ENCODE results near the gene EPB41L2.

The EPB41L2 gene

DNA sequence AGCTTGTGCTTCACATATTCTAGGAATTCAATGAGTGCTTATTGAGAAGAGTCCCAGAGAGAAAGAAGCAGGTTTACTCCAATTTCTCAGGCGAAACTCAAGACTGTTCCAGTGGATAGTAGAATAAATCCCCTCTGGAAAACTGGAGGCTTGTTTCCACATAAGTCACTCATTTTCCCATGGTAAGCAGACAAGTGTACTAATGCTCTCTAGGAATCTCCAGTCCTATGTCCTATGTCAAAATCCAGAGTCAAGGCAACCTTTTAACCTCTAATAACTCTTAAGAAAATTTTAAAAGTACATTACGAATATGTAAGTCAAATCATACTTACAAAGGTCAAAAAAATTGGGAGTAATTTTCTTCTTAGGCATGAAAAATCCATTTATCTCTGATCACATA lies 200.7 kb downstream of the EPB41L2 start:
- H3K36me3 ChIP-seq, result peaks cover 72% of the 10 kb centered on the region
- H3K27me3 ChIP-seq, result no peaks in the 10 kb centered on the region
- H3K9me3 ChIP-seq, result no peaks in the 10 kb centered on the region
- no peak overlapping the region for H3K4me2 ChIP-seq
- H4K20me1 ChIP-seq, result no peaks in the 10 kb centered on the region
- H3K4me1 ChIP-seq, result no peaks in the 10 kb centered on the region
- no peak overlapping the region for H3K9ac ChIP-seq
- H3K27ac ChIP-seq, result no peak overlapping the region
- H3K4me3 ChIP-seq, result no peak overlapping the region
- TF ChIP-seq Cebpa-rat (IDR thresholded peaks at IDR 0.05), result no peak

DNA sequence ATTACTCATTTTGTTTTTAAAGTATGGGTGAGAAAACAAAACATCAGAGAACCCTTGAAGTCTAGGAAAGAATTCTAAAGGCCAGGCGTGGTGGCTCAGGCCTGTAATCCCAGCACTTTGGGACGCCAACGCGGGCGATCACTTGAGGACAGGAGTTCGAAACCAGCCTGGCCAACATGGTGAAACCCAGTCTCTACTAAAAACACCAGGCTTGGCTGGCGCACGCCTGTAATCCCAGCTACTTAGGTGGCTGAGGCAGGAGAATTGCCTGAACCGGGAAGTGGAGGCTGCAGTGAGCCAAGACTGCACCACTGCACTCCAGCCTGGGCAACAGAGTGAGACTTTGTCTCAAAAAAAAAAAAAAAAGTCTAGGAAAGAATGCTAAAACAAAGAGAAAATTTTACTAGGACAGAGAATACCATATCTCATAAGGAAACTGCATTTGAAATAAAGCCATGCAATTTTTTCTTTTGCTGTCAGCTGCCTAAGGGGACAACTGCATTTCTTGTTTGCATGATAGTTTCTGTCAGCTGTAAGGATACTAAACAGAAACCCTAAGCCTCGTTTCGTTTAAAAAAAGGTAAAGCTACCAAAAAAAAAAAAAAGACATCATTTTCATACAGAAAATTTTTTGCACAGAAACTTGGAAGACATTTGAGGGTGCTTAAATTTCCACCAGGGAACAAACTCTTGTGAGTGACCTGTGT lies 203.7 kb downstream of the EPB41L2 start:
- Histone ChIP-seq H3K4me3 (no peak overlapping the region), H3K36me3 (peaks cover 57% of the 10 kb centered on the region), H3K27me3 (no peaks in the 10 kb centered on the region), H4K20me1 (no peaks in the 10 kb centered on the region), H3K9ac (no peak overlapping the region), H3K27ac (no peak overlapping the region), H3K4me1 (no peaks in the 10 kb centered on the region), H3K9me3 (no peaks in the 10 kb centered on the region; the same call in 1 of the 2 replicates), H3K4me2 (no peak overlapping the region)
- no peak for TF ChIP-seq Cebpa-rat (IDR thresholded peaks at IDR 0.05)

DNA sequence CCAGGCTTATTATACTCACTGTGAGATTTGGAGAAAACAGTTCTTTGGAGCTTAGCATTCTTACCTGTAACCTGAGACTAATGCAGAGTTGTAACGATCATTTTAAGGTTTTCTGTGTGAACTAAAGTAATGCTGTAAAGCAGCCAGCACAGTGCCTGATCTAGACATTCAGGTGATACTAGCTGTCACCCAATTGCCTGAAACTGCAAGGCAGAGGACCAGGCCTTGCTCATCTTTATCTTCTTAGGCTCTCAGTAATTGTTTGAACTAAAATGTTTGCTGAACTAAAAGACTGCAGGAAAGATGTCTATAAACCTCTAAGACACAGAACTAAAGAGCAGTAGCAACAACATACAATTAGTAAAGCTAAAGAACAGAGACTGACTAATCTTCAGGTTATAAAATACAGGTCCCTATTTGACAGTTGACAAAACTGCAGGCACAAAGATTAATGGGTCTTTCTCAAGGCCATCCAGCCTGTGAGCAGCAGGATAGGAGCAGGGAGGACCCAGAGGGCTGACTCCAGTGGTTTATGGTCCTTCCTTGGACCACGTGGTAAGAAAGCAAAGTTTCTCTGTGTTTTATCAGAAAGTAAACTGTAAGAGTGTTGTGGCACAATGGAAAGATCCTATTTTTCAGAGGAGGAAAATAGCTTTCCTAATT lies 204.4 kb downstream of the EPB41L2 start:
- H3K9ac ChIP-seq, result no peak overlapping the region
- H3K4me2 ChIP-seq, result no peak overlapping the region
- peaks cover 55% of the 10 kb centered on the region for H3K36me3 ChIP-seq
- H3K4me3 ChIP-seq, result no peak overlapping the region
- no peaks in the 10 kb centered on the region for H4K20me1 ChIP-seq
- H3K27ac ChIP-seq, result no peak overlapping the region
- H3K9me3 ChIP-seq, result no peaks in the 10 kb centered on the region; the same call in 1 of the 2 replicates
- TF ChIP-seq Cebpa-rat (IDR thresholded peaks at IDR 0.05), result no peak
- no peaks in the 10 kb centered on the region for H3K27me3 ChIP-seq
- H3K4me1 ChIP-seq, result no peaks in the 10 kb centered on the region

DNA sequence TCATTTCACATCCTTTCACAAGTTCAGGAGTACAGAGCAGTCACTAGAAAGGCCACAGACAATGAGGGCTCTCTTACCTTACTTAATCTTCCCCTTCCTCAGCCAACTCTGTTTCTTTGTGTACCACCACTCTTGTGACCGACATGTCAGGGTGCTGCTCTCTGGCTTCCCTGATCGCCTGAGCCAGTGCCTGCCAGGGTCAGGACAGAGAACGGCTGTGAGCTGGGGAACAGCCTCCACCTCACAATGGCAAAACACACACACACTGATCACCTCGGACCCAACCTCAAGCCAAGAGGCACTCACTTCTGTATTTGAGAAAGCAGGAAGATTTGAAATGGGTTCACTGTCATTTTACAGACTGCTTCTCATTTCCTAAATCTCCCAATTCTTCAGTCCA lies 205.0 kb downstream of the EPB41L2 start:
- TF ChIP-seq Cebpa-rat (IDR thresholded peaks at IDR 0.05), result no peak
- Histone ChIP-seq H3K27me3 (no peaks in the 10 kb centered on the region), H3K4me2 (no peak overlapping the region), H3K9me3 (no peaks in the 10 kb centered on the region; the same call in 1 of the 2 replicates), H3K4me3 (no peak overlapping the region), H3K36me3 (peaks cover 55% of the 10 kb centered on the region), H3K27ac (no peak overlapping the region), H3K4me1 (no peaks in the 10 kb centered on the region), H4K20me1 (no peaks in the 10 kb centered on the region), H3K9ac (no peak overlapping the region)

DNA sequence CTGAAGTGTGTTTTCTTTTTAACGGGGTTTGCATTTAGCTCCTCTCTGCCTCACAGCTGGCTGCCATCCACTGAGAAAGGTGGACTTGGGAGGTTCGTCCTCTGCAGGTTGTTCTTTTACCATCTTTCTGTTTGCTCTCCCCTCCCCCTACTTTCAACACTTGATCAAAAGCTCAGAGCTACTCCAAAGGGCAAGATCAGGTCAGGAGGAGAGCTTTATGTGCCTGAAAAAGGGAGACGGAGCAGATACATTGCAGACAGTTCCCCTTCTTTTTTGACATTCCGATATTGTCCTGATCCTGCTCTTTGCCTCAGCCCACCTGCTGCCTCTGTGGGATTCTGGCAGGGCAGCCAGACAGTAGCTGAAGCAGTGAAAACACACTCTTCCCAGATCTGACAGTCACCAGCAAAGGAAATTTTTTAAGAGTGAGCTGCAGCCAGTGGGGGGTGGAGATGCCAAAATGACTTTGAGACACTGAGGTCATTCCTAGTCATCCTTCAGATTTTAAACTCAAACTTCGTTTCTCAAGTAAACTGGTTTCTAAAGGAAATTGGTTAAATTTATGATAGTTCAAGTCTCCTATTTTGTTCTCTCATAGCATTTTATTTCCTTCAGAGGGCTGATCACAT lies 209.4 kb downstream of the EPB41L2 start:
- H3K4me3 ChIP-seq, result no peak overlapping the region
- no peak overlapping the region for H3K4me2 ChIP-seq
- H3K27me3 ChIP-seq, result no peaks in the 10 kb centered on the region
- H3K9me3 ChIP-seq, result no peaks in the 10 kb centered on the region; the same call in 1 of the 2 replicates
- peaks cover 39% of the 10 kb centered on the region for H3K36me3 ChIP-seq
- H3K27ac ChIP-seq, result no peak overlapping the region
- no peaks in the 10 kb centered on the region for H4K20me1 ChIP-seq
- no peak overlapping the region for H3K9ac ChIP-seq
- H3K4me1 ChIP-seq, result peaks cover 34% of the 10 kb centered on the region
- TF ChIP-seq Cebpa-rat (IDR thresholded peaks at IDR 0.05), result no peak

DNA sequence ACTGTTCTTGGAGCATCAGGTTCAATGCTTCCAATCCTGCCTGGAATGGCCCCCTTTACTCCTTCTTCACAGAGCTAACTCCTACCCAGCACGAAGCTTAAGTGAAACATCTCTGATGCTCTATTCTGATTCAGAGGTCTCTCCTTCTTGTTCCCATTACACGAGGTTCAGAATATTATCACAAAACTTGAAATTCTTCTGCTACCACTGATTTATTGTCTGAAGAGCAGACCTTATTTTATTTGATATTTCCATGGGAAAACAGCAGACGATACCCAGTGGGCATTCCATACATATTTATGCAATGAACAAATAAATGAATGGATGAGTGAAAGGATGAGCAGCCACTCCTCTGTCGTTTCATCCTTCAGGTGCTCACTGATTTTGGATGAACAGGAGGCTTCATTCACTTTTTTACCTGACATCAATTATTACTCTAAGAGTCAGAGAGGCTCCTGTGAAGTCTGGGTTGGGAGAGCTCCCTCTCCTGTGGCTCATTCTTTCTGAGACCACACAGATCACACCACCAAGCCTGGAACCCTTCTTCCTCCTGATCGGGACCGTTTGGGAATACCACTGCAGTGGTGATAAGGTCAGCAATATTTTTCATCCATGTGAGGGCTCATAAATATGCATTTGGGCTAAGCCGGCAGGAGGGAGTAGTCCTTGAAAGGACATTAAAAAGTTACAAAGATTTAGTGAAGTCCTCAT lies 210.0 kb downstream of the EPB41L2 start:
- H4K20me1 ChIP-seq, result no peaks in the 10 kb centered on the region
- no peak for TF ChIP-seq Cebpa-rat (IDR thresholded peaks at IDR 0.05)
- H3K27me3 ChIP-seq, result no peaks in the 10 kb centered on the region
- peaks cover 41% of the 10 kb centered on the region for H3K4me1 ChIP-seq
- H3K4me3 ChIP-seq, result no peak overlapping the region
- H3K36me3 ChIP-seq, result peaks cover 32% of the 10 kb centered on the region
- no peaks in the 10 kb centered on the region; the same call in 1 of the 2 replicates for H3K9me3 ChIP-seq
- no peak overlapping the region for H3K9ac ChIP-seq
- H3K27ac ChIP-seq, result no peak overlapping the region
- no peak overlapping the region for H3K4me2 ChIP-seq

DNA sequence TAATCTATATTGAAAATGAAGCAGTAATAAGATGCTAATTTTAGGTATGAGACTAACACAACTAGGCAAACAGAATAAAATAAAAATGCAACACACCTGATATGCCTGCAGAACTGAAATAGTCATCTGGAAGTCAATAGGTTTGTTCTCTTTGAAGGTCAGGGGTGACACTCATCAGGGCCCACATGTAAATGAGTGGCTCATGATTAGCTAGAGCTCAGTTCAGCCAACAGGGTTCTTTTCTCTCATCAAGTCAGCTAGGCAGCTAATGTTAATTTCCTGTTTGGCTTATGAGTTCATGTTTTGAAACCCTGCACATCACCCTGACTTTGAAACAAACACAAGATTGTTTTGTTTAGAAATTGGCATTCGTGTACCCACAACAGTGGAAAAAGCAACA lies 212.0 kb downstream of the EPB41L2 start:
- Histone ChIP-seq H3K27me3 (no peaks in the 10 kb centered on the region), H3K36me3 (peaks cover 31% of the 10 kb centered on the region), H3K27ac (no peak overlapping the region), H3K4me1 (peaks cover 59% of the 10 kb centered on the region), H3K4me3 (no peak overlapping the region), H4K20me1 (no peaks in the 10 kb centered on the region), H3K9me3 (no peaks in the 10 kb centered on the region; the same call in 1 of the 2 replicates), H3K9ac (no peak overlapping the region), H3K4me2 (0 out of 2 replicates have a peak overlapping the region, but pooled peaks have one; percentile 12)
- no peak for TF ChIP-seq Cebpa-rat (IDR thresholded peaks at IDR 0.05)

DNA sequence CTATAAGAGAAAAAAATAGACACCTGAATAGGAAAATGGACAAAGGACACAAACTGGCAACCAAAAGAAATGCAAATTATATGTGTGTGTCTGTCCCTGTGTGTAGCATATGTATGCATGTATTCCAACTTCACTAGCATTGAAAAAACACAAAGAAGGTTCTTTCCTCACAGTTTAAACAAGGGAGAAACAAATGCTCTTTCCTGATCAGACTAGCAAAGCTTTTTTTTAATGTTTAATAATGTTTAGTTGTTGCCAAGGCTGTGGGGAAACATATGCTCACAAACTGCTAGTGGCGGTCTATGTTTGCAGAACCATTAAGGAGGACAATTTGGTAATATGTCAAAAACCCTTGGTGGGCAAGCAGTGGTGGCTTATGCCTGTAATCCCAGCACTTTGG lies 213.5 kb downstream of the EPB41L2 start:
- peak overlapping the region; percentile 82; the same call in 1 of the 2 replicates for H3K27ac ChIP-seq
- H3K4me3 ChIP-seq, result no peak overlapping the region
- no peak for TF ChIP-seq Cebpa-rat (IDR thresholded peaks at IDR 0.05)
- peak overlapping the region; percentile 85 for H3K4me2 ChIP-seq
- peaks cover 74% of the 10 kb centered on the region for H3K4me1 ChIP-seq
- H3K36me3 ChIP-seq, result peaks cover 26% of the 10 kb centered on the region
- no peaks in the 10 kb centered on the region for H3K27me3 ChIP-seq
- no peaks in the 10 kb centered on the region for H3K9me3 ChIP-seq
- no peak overlapping the region for H3K9ac ChIP-seq
- H4K20me1 ChIP-seq, result no peaks in the 10 kb centered on the region

DNA sequence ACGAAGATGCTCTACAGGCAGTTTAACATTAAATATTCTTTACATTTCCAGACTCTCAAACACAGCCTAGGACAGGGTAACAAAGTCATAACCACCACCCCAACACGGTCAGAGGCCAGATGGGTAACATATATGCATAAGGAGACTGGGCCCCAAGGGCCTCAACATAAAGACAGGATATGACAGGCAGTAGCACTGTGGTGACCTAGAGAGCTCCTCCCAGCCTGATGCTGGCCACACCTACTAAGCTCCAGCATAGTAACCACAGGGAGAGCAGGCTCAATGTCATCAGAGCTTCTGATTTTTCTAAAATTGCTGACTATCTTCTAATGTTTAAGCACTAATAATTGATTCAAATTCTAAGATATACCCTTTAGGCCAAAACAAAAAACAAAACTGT lies 214.1 kb downstream of the EPB41L2 start:
- H3K4me2 ChIP-seq, result peak overlapping the region; percentile 85
- no peaks in the 10 kb centered on the region for H3K27me3 ChIP-seq
- TF ChIP-seq Cebpa-rat (IDR thresholded peaks at IDR 0.05), result no peak
- 0 out of 2 replicates have a peak overlapping the region, but pooled peaks have one; percentile 10 for H3K4me3 ChIP-seq
- peaks cover 22% of the 10 kb centered on the region for H3K36me3 ChIP-seq
- no peaks in the 10 kb centered on the region for H4K20me1 ChIP-seq
- H3K4me1 ChIP-seq, result peaks cover 78% of the 10 kb centered on the region
- no peak overlapping the region for H3K9ac ChIP-seq
- peak overlapping the region; percentile 82; the same call in 1 of the 2 replicates for H3K27ac ChIP-seq
- H3K9me3 ChIP-seq, result no peaks in the 10 kb centered on the region

Measured in BLaER1 (cell line).